ENCODE results near the gene IMPG2.

- no peak for TF ChIP-seq CTCF (IDR thresholded peaks at IDR 0.05; ENCODE audit: low read length)
- TF ChIP-seq EZH2 (optimal IDR thresholded peaks at IDR 0.05; ENCODE audit: low read depth, low read length): no peak
- TF ChIP-seq EZH2phosphoT487 (IDR thresholded peaks at IDR 0.05; ENCODE audit: low read length): no peak
Observed at GRCh38 chr3:101284757-101285156, 35.6 kb downstream of the IMPG2 start.
